B cell (primary cell): ENCODE results near the gene NCAN. TPM values are rescaled to one million over a fixed set of nuclear protein-coding genes. Genes with fewer than 3 reads are reported as not detected.
A peak's percentile ranks its signal among the peaks of the same experiment; 100 is the strongest.

Experiments
- ATAC-seq: fragments of 200-7000 bp; cut with Tn5 transposase; one replicate; pipeline ENCODE4 v1.10.0; 2021; ENCODE audit warnings: low read depth, mild to moderate bottlenecking, moderate number of reproducible peaks, moderate library complexity
- CTCF ChIA-PET: fragments of 350-600 bp; sonication (Branson Sonifier 250); formaldehyde crosslinking; loops from one replicate; lab custom pipeline; 2021; ENCODE audit warnings: antibody characterized with exemption, inconsistent platforms; lab: Charles Lee
- POLR2A ChIA-PET: fragments of 350-600 bp; sonication (Branson Sonifier 250); formaldehyde crosslinking; loops from one replicate; lab custom pipeline; 2021; ENCODE audit warnings: antibody characterized with exemption; lab: Charles Lee
- DNase-seq: peaks from one replicate; pipeline ENCODE4 v3.0.0; 2013
- H2AFZ ChIP-seq: 2 replicates; pipeline ENCODE4 v1.6.1; 2012; ENCODE audit warnings: mild to moderate bottlenecking, low read depth, low read length; ENCODE audit not compliant: insufficient read depth, poor library complexity, severe bottlenecking
- H3K27ac ChIP-seq, 2 donors: 1 replicate in 1 of 2; 2 replicates in 1 of 2; pipeline ENCODE4 v1.5.1; 2012 to 2013; ENCODE audit warnings: low read length in 2 of 2, mild to moderate bottlenecking in 2 of 2, moderate library complexity in 1 of 2
- H3K27me3 ChIP-seq, 4 experiments: fragments of 200-600 bp in 1 of 4; sonication (generic) in 1 of 4; replicated peaks in 1 of 4; 1 replicate in 2 of 4; 2 replicates in 2 of 4; pipeline versions ENCODE4 v1.6.1 to v1.7.0; 2013 to 2016; ENCODE audit warnings: low read length in 3 of 4, mild to moderate bottlenecking in 2 of 4, mixed read lengths in 1 of 4, moderate library complexity in 1 of 4; ENCODE audit not compliant: insufficient read depth in 4 of 4, control insufficient read depth in 3 of 4; ENCODE audit errors: control extremely low read depth in 1 of 4
- H3K36me3 ChIP-seq, 2 experiments: replicated peaks in 1 of 2; 1 replicate in 1 of 2; 2 replicates in 1 of 2; pipeline versions ENCODE4 v1.6.1 to v1.7.1; 2013; ENCODE audit warnings: low read length in 1 of 2; ENCODE audit not compliant: insufficient read depth in 2 of 2, control insufficient read depth in 1 of 2; ENCODE audit errors: control extremely low read depth in 1 of 2, extremely low read depth in 1 of 2
- H3K4me1 ChIP-seq, 2 donors: fragments of 200-600 bp in 1 of 2; sonication (generic) in 1 of 2; 1 replicate in 1 of 2; 2 replicates in 1 of 2; pipeline versions ENCODE4 v1.5.1 to v1.6.1; 2013 to 2017; ENCODE audit warnings: low read length in 2 of 2; ENCODE audit not compliant: control insufficient read depth in 2 of 2, insufficient read depth in 2 of 2
- H3K4me2 ChIP-seq: replicated peaks from 2 replicates; pipeline ENCODE3; 2012; ENCODE audit warnings: mild to moderate bottlenecking, low read depth, low read length; ENCODE audit not compliant: poor library complexity, severe bottlenecking
- H3K4me3 ChIP-seq, 5 experiments: fragments of 200-600 bp in 1 of 5; sonication (generic) in 1 of 5; 1 replicate in 3 of 5; 2 replicates in 2 of 5; pipeline versions ENCODE4 v1.5.1 to v1.7.0; 2011 to 2016; ENCODE audit warnings: low read length in 4 of 5, mild to moderate bottlenecking in 4 of 5, low read depth in 2 of 5, control low read depth in 1 of 5, moderate library complexity in 1 of 5; ENCODE audit not compliant: insufficient read depth in 1 of 5; ENCODE audit errors: control extremely low read depth in 1 of 5, extremely low read depth in 1 of 5
- H3K79me2 ChIP-seq: fragments of 200-600 bp; sonication (generic); one replicate; pipeline ENCODE4 v1.6.0; 2016; ENCODE audit warnings: low read length; ENCODE audit not compliant: control insufficient read depth, insufficient read depth
- H3K9ac ChIP-seq: fragments of 200-600 bp; sonication (generic); 2 replicates; pipeline ENCODE4 v1.6.1; 2017; ENCODE audit warnings: mild to moderate bottlenecking, low read length, moderate library complexity
- H3K9me3 ChIP-seq, 3 donors: one replicate each; pipeline versions ENCODE4 v1.6.1 to v1.7.1; 2013; ENCODE audit warnings: low read length in 2 of 3; ENCODE audit not compliant: control insufficient read depth in 2 of 3, insufficient read depth in 1 of 3; ENCODE audit errors: control extremely low read depth in 1 of 3
- H4K20me1 ChIP-seq: 2 replicates; pipeline ENCODE4 v1.6.0; 2012; ENCODE audit warnings: mild to moderate bottlenecking, low read length; ENCODE audit not compliant: insufficient read depth, control insufficient read depth, poor library complexity, severe bottlenecking
- H3K27ac Mint-ChIP-seq: one replicate; pipeline ENCODE4 v1.8.0; 2021; ENCODE audit warnings: mixed read lengths
- H3K27me3 Mint-ChIP-seq: one replicate; pipeline ENCODE4 v1.8.0; 2021; ENCODE audit warnings: mixed read lengths
- H3K4me1 Mint-ChIP-seq: one replicate; pipeline ENCODE4 v1.8.0; 2021; ENCODE audit warnings: mixed read lengths
- H3K4me3 Mint-ChIP-seq: one replicate; pipeline ENCODE4 v1.8.0; 2021; ENCODE audit warnings: mixed read lengths
- H3K9me3 Mint-ChIP-seq: one replicate; pipeline ENCODE4 v1.8.0; 2022; ENCODE audit warnings: mixed read lengths; ENCODE audit not compliant: insufficient read depth
- EZH2 ChIP-seq: IDR thresholded peaks from 2 replicates; pipeline ENCODE4 v1.6.1; 2012; ENCODE audit warnings: borderline replicate concordance, low read depth, mild to moderate bottlenecking, moderate library complexity, low read length; ENCODE audit not compliant: insufficient read depth, poor library complexity, severe bottlenecking
- WGBS: methylation state at CpG from one replicate; pipeline ENCODE4 v1.1.5; 2013; ENCODE audit warnings: missing lambda C conversion rate; ENCODE audit not compliant: insufficient coverage; 5-methylcytosine and 5-hydroxymethylcytosine counted together
- intact Hi-C: fragments of 100-400 bp; cut with micrococcal nuclease; formaldehyde crosslinking; loops from one replicate; pipeline ENCODE4 v1.10.0; 2022
- polyA plus RNA-seq: library from polyadenylated mRNA; depleted of rRNA; stranded (reverse); fragments of >200 nt; gene quantifications from 2 replicates; pipeline ENCODE4 v1.2.3, GENCODE V29; 2012
- total RNA-seq, 2 donors: library from RNA; stranded (reverse); fragments of 120-200 nt in 1 of 2; gene quantifications; 1 replicate in 1 of 2; 2 replicates in 1 of 2; pipeline versions ENCODE4 v1.2.3 to v1.2.4, GENCODE V29; 2013 to 2022
- TF ChIP-seq, protein P1 (sequence below): fragments of 200-600 bp; IDR thresholded peaks from one replicate; pipeline ENCODE4 v1.8.0; 2022; ENCODE audit warnings: antibody characterized with exemption, mild to moderate bottlenecking

The NCAN gene
- total and polyA plus RNA-seq, 2 donors (not counting 1 experiment from before 2014, with no cell fraction given) = 0.03 TPM; not detected in 1

DNA sequence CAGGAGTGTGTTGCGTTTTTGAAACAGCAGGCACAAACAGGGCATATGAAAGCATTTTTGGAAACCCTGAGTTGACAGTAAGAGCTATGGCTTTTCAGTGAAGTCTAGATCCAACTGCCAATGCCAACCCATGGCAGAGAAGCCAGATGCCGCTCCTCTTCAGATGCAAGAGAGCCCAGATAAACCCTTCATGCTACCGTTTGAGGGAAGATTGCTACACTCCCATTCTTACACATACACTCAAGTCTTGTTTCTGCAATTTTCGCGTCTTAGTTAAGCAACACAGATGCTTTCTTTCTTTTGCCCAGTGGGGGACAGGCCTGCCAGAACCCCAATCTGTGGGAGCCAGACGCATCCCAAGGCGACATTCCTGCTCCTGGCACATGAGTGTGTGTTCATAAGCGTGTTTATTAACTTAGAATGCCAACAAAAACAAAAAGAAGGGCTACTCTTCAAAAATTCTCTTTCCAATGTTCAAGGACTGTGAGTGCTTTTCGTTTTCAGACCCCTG lies 30.2 kb upstream of the NCAN start:
- DNase-seq (no peak), ATAC-seq (no peak)
- Mint-ChIP-seq H3K4me3 (no peak overlapping the region), H3K27me3 (no peaks in the 10 kb centered on the region), H3K4me1 (peaks cover 7% of the 10 kb centered on the region), H3K27ac (no peak overlapping the region), H3K9me3 (peaks cover 2% of the 10 kb centered on the region)
- no peak overlapping the region for H3K27ac ChIP-seq
- no peak overlapping the region for H3K9ac ChIP-seq
- H3K79me2 ChIP-seq = peaks cover 16% of the 10 kb centered on the region
- intact Hi-C loops = no loop called here
- WGBS = 97% methylated on average over 6 of the region's 9 CpGs
- H3K4me2 ChIP-seq = no peak overlapping the region
- peaks cover 0 to 11% of the 10 kb centered on the region in 2 donors for H3K4me1 ChIP-seq
- CTCF ChIA-PET = interaction anchor here (1.2 kb wide), 1 partner anchor 44 kb away, joined by 3 read pairs; no protein-coding TSS in a partner anchor
- peaks cover 0 to 48% of the 10 kb centered on the region in 2 experiments for H3K36me3 ChIP-seq
- peaks cover 0 to 9% (median 1%) of the 10 kb centered on the region in 3 donors for H3K9me3 ChIP-seq
- no peak overlapping the region for H3K4me3 ChIP-seq
- H4K20me1 ChIP-seq = peaks cover 4% of the 10 kb centered on the region
- POLR2A ChIA-PET = no interaction called here
- no peaks in the 10 kb centered on the region for H3K27me3 ChIP-seq
- TF ChIP-seq, protein P1, sequence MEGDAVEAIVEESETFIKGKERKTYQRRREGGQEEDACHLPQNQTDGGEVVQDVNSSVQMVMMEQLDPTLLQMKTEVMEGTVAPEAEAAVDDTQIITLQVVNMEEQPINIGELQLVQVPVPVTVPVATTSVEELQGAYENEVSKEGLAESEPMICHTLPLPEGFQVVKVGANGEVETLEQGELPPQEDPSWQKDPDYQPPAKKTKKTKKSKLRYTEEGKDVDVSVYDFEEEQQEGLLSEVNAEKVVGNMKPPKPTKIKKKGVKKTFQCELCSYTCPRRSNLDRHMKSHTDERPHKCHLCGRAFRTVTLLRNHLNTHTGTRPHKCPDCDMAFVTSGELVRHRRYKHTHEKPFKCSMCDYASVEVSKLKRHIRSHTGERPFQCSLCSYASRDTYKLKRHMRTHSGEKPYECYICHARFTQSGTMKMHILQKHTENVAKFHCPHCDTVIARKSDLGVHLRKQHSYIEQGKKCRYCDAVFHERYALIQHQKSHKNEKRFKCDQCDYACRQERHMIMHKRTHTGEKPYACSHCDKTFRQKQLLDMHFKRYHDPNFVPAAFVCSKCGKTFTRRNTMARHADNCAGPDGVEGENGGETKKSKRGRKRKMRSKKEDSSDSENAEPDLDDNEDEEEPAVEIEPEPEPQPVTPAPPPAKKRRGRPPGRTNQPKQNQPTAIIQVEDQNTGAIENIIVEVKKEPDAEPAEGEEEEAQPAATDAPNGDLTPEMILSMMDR = no peak
- no peak for TF ChIP-seq EZH2
- H2AFZ ChIP-seq = no peak overlapping the region

- intact Hi-C loops = no loop called here
- DNase-seq = no peak
Measured at GRCh38 chr19:19185853-19186740, 25.7 kb upstream of the NCAN start.

More at GRCh38 chr19:19185853-19186740, 25.7 kb upstream of the NCAN start:
- TF ChIP-seq EZH2 = no peak
- TF ChIP-seq, protein P1 = peak; percentile 39
- Histone ChIP-seq H3K4me1 (peaks cover 19 to 35% of the 10 kb centered on the region in 2 donors), H2AFZ (no peak overlapping the region), H3K27ac (no peak overlapping the region), H3K9me3 (peaks cover 0 to 14% (median 5%) of the 10 kb centered on the region in 3 donors), H3K36me3 (peaks cover 0 to 36% of the 10 kb centered on the region in 2 experiments), H3K79me2 (peaks cover 43% of the 10 kb centered on the region), H3K9ac (no peak overlapping the region), H3K4me2 (no peak overlapping the region), H3K27me3 (no peaks in the 10 kb centered on the region), H3K4me3 (no peak overlapping the region), H4K20me1 (peaks cover 17% of the 10 kb centered on the region)
- ATAC-seq = peak; percentile 41
- Mint-ChIP-seq H3K9me3 (peaks cover 4% of the 10 kb centered on the region), H3K4me3 (no peak overlapping the region), H3K4me1 (peaks cover 29% of the 10 kb centered on the region), H3K27ac (peak overlapping the region; percentile 57), H3K27me3 (no peaks in the 10 kb centered on the region)
- POLR2A ChIA-PET = no interaction called here
- CTCF ChIA-PET = no interaction called here
- WGBS = 88% methylated on average over 7 of the region's 9 CpGs
